Right ventricle myocardium inferior (tissue), 1 donor: ENCODE data around the gene MARS1. TPM values are rescaled to one million over a fixed set of nuclear protein-coding genes. Genes with fewer than 3 reads are reported as not detected.
"Not testable (repeated sequence)": the region's sequence is repeated elsewhere in the genome, so short reads cannot be mapped to it uniquely, and the experiment has no call there.

ENCODE experiments used
- ATAC-seq: fragments of 200-7000 bp; cut with Tn5 transposase; one replicate; pipeline ENCODE4 v1.9.1; 2020; ENCODE audit warnings: mild to moderate bottlenecking, moderate library complexity
- DNase-seq: peaks from one replicate; pipeline ENCODE4 v3.0.0; 2021; ENCODE audit errors: missing footprints
- intact Hi-C: fragments of 100-400 bp; cut with DNase I; formaldehyde crosslinking; loops from one replicate; pipeline ENCODE4 v1.11.0; 2022
- long read RNA-seq: library from polyadenylated mRNA; unstranded; transcript quantifications from one replicate; pipeline ENCODE4 v2.0.0, GENCODE V29; 2021
- total RNA-seq: library from RNA; stranded (reverse); fragmentation: NEBNext Ultra II Directional; extraction: Animal tissue kit (Norgen Biotek cat#: 25700); gene quantifications from one replicate; pipeline ENCODE4 v1.2.1, GENCODE V29; 2021
- donor health status: DM: no; HTN: yes; CAD: no; lungs with severe emphysema.

MARS1 gene
- 89.7 TPM for total RNA-seq
- long read RNA-seq, transcript MARS-201 (21 exons, 2,905 nt) = major isoform, 43 of 59 reads
- long read RNA-seq, partial matches to known transcripts = 4 of 59 reads
- long read RNA-seq, other reads (novel, unspliced or antisense) = 12 of 59 reads

GRCh38 chr12:57487597-57488401, at the start of gene MARS1:
TSS of gene MARS1 (plus strand) at chr12:57488068. CDS start at chr12:57488091, 23 bp downstream.
- DNase-seq (peak; percentile 98), ATAC-seq (peak; percentile 98)
- intact Hi-C loops = loop anchor here (2.0 to 5.0 kb wide), 2 partner anchors 33 to 60 kb away; partner anchors contain the start of genes DCTN2 and DDIT3

GRCh38 chr12:57438400-57438799, 49.5 kb upstream of the MARS1 start:
- intact Hi-C loops = no loop called here
- ATAC-seq = no peak
- no peak for DNase-seq

DNA sequence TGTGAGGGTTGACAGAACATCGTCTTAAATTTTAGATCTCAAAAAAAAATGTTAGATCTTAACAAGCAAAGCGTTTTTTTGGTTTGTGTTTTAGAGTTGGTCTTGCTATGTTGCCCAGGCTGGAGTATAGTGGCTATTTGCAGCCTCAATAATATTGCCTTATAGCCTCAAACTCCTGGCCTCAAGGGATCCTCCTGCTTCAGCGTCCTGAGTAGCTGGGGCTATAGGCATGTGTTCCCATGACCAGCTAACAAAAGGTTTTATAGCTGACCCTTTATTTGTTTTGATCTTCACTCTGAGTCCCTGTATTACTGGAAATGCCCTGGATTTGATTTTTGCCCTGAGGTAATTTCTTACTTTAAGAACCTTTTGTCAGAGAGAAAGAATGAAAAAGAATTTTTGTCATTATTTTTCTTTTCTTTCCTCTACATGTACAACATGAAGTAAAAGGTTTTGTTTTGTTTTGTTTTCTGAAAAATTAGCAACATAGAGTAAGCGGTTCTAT, 48.1 kb upstream of the MARS1 start:
- DNase-seq (no peak), ATAC-seq (no peak)
- intact Hi-C loops = no loop called here

GRCh38 chr12:57441393-57441792, 46.5 kb upstream of the MARS1 start:
- not testable (repeated sequence) for ATAC-seq

GRCh38 chr12:57441846-57442427, 45.9 kb upstream of the MARS1 start:
- ATAC-seq = no peak
- intact Hi-C loops = no loop called here
- DNase-seq = no peak

More at GRCh38 chr12:57441393-57441792, 46.5 kb upstream of the MARS1 start:
- intact Hi-C loops, DNase-seq: not testable (repeated sequence)

DNA sequence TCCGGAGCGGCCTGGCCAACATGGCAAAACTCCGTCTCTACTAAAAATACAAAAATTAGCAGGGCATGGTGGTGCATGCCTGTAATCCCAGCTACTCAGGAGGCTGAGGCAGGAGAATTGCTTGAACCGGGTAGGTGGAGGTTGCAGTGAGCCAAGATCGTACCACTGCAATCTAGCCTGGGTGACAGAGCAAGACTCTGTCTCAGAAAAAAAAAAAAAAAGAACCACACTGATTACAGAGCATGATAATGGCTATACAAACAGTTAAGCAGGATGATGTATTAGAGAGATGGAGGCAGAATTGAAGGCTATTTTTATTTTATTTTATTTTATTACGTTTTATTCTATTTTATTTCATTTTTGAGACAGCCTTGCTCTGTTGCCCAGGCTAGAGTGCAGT, 43.5 kb upstream of the MARS1 start:
- DNase-seq, ATAC-seq, intact Hi-C loops: not testable (repeated sequence)

DNA sequence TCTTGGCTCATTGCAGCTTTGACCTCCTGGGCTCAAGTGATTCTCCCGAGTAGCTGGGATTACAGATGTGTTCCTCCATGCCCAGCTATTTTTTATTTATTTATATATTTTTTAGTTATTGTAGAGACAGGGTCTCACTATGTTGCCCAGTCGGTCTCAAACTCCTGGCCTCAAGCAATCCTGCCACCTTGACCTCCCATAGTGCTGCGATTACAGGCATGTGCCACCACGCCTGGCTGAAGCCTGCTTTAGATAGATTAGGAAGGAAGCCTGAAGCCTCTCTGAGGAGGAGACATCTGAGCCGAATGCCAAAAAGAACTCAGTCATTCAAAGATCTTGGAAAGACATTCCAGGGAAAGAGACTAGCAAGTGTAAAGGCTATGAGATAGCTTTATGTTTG, 43.1 kb upstream of the MARS1 start:
- DNase-seq (no peak), ATAC-seq (no peak)
- intact Hi-C loops = no loop called here

DNA sequence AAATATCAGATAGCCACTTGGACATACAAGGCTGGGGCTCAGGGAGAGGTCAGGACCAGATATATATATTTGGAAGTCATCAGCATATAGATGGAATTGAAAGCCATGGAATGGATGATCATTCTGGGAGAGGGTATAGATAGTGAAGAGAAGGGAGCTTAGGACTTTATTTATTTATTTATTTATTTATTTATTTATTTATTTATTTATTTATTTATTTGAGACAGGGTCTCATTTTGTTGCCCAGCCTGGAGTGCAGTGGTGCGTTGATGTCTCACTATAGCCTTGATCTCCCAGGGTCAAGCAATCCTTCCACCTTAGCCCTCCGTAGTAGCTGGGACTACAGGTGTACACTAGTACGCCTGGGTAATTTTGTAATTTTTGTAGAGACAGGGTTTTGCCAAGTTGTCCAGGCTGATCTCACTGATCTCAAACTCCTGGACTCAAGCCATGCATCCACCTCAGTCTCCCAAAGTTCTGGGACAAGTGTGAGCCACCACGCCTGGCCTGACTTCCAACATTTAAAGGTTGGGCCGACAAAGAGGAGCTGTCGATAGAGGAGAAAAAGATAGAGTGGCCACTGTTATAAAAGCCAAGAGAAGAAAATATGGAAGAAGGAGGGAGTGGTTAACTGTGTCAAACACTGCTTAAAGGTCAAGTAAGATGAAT, 41.4 kb upstream of the MARS1 start:
- no peak for DNase-seq
- no peak for ATAC-seq
- intact Hi-C loops = no loop called here

- intact Hi-C loops = no loop called here
- ATAC-seq (no peak), DNase-seq (no peak)
Observed at GRCh38 chr12:57448669-57449068, 39.2 kb upstream of the MARS1 start.

DNA sequence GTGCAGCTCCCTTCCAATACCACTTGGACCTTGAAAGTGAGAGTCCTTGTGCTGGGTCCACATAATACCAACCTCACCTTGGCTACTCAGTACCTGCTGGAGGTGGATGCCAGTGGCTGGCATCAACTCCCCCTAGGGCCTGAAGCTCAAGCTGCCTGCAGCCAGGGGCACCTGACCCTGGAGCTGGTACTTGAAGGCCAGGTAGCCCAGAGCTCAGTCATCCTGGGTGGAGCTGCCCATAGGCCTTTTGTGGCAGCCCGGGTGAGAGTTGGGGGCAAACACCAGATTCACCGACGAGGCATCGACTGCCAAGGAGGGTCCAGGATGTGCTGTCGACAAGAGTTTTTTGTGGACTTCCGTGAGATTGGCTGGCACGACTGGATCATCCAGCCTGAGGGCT, 38.5 kb upstream of the MARS1 start:
- DNase-seq = no peak
- no peak for ATAC-seq
- intact Hi-C loops = no loop called here

DNA sequence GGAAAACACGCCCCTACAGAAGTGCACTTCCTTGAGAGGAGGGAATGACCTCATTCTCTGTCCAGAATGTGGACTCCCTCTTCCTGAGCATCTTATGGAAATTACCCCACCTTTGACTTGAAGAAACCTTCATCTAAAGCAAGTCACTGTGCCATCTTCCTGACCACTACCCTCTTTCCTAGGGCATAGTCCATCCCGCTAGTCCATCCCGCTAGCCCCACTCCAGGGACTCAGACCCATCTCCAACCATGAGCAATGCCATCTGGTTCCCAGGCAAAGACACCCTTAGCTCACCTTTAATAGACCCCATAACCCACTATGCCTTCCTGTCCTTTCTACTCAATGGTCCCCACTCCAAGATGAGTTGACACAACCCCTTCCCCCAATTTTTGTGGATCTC, 37.8 kb upstream of the MARS1 start:
- intact Hi-C loops = loop anchor here (5.0 to 10.0 kb wide), 2 partner anchors 175 to 238 kb away; no protein-coding TSS in a partner anchor
- ATAC-seq = no peak
- no peak for DNase-seq

DNA sequence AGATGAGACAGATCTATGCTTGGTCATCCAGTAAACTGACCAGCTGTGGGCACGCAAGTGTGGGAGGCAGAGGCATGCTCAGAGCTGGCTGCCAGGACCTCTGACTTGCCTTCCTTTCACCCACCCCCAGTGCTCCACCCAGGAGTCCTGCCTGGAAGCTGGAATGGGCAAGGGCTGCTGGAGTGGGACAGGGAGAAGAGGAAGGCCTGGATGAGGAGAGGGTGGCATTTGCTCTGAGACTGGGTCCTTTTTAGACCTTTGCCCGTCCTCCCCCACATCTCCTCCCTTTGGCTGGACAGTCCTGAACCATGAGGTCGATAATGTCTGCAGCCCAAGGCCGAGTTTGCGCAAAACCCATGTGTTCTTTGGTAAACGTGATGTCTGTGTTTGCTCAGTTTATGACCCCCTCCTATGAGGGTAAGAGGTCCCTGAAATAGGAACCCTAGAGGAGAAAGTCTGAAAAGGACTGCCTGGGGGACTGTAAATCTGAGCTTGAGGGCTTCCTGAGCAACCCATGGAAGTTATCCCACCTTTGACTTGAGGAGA, 36.6 kb upstream of the MARS1 start:
- ATAC-seq = no peak
- DNase-seq = no peak
- intact Hi-C loops = loop anchor here (5.0 to 10.0 kb wide), 2 partner anchors 173 to 239 kb away; no protein-coding TSS in a partner anchor

DNA sequence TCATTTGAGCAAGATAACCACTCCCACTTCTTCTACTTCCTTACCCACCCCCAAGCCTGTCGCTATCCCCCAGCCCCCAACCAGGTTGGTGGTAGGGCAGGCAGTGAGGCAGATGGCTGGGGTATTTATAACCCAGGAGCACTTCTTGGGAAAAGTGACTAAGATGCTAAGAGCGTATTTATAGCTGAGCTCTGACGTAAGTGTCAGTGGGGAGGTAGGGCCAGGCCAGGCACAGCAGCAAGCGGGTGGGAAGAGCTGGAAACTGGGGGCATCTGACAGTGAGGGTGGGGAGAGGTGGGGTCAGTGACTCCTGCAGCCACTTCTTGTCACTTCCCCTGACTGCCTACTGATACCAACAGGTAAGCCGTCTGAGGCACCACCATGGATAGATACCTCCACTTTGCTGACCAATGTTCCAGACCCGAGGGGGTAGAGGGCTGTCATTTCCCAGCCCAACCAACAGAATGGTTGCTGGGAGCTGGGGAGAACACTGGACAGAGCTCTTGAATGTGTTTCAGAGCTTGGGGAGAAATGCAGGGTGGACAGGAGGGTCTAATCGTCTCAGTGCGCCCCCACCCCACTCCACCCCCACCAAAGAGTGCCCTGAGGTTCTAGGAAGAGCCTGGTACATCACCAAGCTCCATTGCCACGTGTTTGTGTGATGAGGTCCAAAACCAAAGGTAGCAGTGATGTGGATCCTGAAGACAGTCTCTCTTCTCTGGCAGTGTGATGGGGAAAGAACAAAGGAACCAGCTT, 35.5 kb upstream of the MARS1 start:
- no peak for DNase-seq
- peak; percentile 90 for ATAC-seq
- intact Hi-C loops = loop anchor here (2.0 to 10.0 kb wide), 3 partner anchors 172 to 240 kb away; no protein-coding TSS in a partner anchor

DNA sequence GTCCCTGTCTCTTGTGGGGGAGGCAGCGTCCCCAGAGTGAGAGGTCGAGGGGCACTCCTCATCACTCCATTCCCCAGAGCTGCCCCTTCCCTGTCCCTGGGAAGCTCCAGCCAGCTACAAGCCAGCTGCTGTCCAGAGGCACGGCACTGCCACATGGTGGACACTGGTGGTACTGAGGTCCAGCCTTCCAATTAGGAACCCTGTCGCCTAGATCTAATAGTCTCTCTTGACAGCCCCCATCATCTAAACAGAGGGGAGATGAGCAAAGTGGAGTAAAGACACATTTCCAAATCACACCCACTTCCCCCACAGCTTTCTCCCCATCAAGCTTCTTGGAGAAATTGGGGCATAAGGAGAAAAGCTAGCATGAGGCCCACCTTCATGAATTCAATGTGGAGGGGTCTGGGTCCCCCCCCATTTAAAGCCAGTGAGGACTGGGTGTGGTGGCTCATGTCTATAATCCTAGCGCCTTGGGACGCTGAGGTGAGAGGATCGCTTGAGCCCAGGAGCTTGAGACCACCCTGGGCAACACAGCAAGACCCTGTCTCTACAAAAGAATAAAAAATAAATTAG, 34.8 kb upstream of the MARS1 start:
- intact Hi-C loops = loop anchor here (1.0 to 10.0 kb wide), 4 partner anchors 146 to 241 kb away; no protein-coding TSS in a partner anchor
- ATAC-seq (peak; percentile 83), DNase-seq (peak; percentile 88)

GRCh38 chr12:57454213-57454565, 33.7 kb upstream of the MARS1 start:
- no peak for DNase-seq
- intact Hi-C loops = loop anchor here (5.0 to 10.0 kb wide), 2 partner anchors 171 to 242 kb away; no protein-coding TSS in a partner anchor
- ATAC-seq = no peak

DNA sequence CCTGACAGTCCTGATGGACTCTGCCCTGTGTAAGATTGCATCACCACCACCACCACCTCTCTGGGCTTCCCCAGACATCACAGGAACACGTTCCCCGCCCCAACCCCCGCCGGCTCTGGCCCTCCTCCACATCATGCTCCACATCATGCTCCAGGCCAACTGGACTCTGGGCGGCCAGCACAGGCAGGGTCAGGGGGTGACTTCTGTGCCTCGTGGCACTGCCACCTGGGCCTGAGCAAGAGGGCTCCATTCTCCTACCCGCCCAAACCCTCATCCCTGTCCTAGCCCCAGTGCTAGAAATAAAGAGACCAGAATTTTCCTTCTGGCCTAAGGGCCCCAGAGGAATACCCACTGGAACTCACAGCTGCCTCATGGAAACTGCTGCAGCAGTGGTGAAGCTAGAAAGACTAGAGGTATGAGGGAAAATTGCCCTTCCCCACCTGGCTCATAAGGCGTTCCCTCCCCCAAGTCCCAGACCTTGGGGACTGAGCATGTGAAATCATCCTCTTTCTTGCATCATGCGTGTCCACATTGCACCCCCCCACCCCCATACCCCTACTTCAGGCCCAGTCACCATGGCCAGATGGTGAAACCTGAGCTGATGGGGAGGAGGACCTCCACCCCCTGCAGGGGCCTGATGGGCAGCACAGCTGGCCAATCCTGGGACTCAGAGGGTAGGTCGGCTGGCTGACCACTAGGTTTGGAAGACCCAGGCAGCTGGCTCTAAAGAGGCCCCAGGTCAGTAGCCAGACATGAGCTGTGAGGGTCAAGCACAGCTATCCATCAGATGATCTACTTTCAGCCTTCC, 33.1 kb upstream of the MARS1 start, which contains the start of gene INHBE:
Gene INHBE (plus strand): TSS at position 742 of the 808 bp plus-strand sequence. CDS start 230 bp downstream, outside the sequence.
- intact Hi-C loops = loop anchor here (5.0 to 10.0 kb wide), 2 partner anchors 170 to 242 kb away; no protein-coding TSS in a partner anchor
- no peak for ATAC-seq
- no peak for DNase-seq
